GM18858 (cell line): ENCODE results near the gene RNF180.
"Not testable (repeated sequence)": the region's sequence is repeated elsewhere in the genome, so short reads cannot be mapped to it uniquely, and the experiment has no call there.

ENCODE experiments used
- ATAC-seq: cut with Tn5 transposase; IDR thresholded peaks from one replicate; pipeline ENCODE4 v1.9.1; 2021; ENCODE audit not compliant: unreplicated experiment

RNF180 gene

DNA sequence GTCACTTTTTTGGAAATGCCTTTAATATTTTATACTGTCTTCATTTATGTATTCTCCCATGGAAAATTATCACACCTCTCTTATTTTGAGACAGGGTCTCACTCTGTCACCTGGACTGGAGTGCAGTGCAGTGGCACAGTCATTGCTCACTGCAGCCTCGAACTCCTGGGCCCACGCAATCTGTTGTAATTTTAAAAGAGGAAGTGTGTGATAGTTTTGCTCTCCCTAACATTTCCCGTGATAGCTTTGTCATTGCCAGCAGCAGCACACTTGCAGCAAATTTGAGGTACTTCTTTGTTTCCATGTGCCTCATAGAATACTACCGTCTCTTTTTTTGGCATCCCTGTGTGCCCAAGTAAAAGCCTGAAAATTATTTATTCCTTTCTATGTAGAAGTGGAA, 103.5 kb downstream of the RNF180 start:
- ATAC-seq: no peak

DNA sequence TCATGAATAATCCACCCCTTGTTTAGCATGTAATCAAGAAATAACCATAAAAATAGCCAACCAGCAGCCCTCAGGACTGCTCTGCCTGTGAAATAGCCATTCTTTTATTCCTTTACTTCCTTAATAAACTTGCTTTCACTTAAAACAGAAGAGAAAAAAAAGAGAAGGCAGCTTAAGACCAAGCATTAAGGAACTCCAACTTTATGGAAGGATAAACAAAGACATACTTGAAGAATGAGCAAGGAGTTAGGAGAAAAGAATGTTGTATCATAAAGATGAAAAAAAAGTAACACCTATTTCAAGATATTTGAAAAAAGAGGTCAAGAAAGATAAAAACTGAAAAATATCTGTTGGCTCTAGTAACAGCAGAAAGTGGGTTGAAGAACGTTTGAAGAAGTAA, 107.6 kb downstream of the RNF180 start:
- ATAC-seq: no peak

DNA sequence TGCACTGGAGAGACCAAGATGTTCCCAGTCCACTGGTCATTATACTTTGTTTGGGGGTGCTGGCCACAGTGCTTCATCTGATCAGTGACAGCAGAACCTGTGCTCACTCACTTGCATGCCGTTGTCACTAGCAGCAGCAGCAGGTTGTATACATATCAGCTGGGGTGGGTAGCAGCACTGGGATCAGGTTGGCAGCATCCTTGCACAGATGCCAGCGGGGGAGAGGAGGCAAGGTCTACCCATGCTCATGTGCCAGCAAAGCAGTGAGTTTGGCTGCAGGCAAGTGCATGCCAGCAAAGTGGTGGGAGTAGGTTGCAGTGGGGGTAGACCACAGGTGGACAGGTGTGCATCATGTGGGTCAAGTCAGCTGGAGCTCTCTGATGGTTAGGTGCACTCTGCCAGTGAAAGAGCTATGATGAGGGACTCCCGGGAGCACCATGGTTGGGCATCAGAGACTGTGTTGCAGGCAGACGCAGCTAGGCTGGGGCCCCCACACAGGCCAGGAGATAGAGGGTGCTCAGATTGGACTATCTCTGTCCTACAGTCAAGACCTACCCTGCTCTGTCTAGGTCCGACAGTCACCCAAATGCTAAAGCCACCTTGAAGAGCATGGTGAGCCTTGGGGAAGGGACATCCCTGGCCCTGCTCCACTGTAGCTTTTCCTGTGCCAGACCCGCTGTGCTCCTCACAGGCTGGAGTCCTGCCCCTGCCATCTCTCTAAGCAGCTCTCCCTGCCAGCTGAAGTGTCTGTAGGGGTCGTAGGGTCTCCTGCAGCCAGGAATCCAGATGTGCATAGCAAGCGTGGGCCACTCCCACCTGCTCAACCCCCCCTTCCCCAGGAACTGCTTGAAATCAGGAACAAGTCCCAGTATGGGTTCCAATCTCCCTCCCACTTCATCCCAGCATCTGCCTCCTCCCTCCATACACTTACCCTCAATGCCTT, 119.8 kb downstream of the RNF180 start:
- ATAC-seq: no peak

DNA sequence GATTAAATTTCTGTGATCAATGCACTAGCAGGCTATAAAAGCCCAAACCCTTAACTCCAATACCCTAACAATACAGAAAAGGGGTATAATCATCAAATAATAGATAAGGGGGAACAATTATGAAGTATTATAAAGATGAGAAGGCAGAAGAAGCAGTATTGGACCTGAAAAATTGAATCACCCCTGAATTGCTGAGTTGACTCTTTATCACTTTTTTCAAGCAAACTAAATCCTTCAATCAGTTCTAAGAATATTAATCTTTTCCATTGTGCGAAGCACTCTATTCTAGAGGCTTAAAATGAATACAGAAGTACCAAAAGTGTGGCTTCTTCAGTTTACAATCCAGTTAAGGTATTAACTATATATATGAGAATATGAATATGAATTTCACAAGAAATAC, 120.7 kb downstream of the RNF180 start:
- no peak for ATAC-seq

DNA sequence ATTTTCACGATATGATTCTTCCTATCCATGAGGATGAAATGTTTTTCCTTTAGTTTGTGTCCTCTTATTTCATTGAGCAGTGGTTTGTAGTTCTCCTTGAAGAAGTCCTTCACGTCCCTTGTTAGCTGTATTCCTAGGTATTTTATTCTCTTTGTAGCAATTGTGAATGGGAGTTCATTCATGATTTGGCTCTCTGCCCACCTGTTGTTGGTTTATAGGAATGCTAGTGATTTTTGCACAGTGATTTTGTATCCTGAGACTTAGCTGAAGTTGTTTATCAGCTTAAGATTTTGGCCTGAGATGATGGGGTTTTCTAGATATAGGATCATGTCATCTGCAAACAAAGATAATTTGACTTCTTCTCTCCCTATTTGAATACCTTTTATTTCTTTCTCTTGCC, 122.9 kb downstream of the RNF180 start:
- not testable (repeated sequence) for ATAC-seq

DNA sequence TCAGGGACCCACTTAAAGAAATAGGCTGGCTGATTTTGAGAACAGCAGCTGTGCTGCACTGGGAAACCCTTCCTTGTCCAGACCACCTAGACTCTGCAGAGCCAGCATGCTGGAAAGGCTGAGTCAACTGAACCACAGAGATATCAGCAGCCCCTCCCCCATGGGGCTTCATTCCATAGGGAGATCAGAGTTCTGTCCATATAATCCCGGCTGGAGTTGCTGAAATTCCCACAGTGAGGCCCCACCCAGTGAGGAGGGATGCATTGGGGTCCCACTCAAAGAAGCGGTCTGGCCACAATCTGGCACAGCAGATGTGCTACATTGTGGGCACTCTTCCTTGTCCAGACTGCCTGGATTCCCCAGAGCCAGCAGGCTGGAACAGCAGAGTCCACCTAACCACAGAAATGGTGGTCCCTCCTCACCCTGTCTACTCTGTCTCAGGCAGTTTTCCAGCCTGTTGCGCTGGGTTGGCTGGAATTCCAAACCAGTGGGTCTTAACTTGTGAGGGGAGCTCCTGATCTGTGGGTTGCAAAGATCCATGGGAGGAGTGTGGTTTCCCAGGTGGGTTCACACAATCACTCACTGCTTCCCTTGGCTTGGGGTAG, 127.1 kb downstream of the RNF180 start:
- ATAC-seq: no peak

DNA sequence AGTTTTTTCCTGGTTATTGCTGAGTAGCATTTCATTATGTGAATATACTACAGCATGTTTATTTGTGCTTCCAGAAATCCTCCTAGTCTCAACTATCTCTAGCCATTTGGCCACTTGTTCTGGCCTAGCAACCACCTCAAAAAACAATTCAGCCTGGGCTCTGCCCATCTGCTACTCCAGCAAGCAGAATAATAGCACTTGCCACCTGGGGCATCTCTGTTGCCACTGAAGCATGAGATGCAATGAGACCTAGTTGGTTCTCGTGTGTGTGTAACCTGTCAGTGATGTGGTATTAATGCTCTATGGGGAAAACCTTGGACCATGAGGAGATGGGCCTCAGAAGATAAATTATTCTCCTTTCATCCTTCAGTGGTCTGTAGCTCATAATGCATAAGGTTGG, 129.5 kb downstream of the RNF180 start:
- ATAC-seq: no peak

DNA sequence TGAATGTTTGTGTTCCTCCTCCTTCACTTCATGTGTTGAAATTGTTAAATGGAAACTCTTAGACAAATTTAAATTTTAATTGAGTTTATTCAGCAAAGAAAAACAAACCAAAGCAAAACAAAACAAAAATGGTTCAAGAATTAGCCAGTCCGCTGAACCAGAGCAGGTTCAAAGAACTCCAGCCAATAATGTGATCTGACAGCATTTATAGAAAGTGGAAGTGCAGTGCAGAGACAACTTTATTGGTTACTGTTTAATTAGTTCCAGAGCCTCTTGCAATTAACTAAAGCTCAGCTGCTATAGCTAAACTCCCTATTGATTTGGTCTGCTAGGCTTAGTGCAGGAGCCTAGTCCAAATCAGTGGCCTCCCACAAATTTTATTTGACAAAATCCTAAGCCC, 132.9 kb downstream of the RNF180 start:
- ATAC-seq: no peak

DNA sequence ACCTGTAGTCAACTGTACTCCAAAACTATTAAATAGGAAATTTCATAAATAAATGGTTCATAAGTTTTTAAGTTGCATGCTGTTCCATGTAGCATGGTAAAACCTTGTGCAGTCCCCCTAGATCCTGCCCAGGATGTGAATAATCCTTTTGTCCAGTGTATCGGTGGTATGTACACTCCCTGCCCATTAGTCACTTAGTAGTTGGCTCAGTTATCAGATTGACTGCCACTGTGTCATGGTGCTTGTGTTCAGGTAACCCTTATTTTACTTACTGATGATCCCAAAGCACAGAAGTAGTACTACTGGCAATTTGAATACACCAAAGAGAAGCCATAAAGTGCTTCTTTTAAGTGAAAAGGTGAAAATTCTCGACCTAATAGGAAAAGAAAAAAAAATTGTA, 134.2 kb downstream of the RNF180 start:
- no peak for ATAC-seq

DNA sequence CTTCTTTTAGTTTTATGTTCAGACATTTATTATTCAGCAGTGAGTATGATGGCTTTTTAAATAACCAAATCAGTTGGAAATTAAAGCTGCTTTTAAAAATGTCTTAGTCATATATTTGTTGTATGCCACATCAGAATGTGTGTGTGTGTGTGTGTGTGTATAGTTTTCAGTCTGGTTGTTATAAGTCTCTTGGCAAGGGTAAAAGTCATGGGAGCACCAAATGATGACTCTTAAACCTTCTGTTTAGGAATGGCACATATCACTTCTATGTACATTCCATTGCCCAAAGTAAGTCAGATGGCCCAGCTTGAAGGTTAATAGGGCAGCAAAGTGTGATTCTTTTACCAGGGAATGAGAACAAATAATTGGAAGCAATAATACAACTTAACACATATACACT, 135.9 kb downstream of the RNF180 start:
- no peak for ATAC-seq

DNA sequence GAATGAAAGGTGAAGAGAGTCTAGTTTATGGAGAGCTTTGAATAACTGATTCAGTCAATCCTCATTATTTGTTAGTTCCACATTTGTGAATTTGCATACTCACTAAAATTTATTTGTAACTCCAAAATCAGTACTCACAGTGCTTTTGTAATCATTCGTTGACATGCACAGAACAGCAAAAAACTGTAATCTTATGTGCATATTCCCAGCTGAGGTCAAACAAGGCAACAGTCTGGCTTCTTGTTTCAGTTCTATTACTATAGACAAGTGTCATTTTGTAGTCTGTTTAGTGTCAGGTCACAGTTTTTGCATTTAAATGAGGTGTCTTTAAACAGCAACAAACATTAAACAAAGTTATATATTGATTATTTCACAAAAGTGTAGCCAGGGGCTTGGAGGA, 142.5 kb downstream of the RNF180 start:
- ATAC-seq: no peak

DNA sequence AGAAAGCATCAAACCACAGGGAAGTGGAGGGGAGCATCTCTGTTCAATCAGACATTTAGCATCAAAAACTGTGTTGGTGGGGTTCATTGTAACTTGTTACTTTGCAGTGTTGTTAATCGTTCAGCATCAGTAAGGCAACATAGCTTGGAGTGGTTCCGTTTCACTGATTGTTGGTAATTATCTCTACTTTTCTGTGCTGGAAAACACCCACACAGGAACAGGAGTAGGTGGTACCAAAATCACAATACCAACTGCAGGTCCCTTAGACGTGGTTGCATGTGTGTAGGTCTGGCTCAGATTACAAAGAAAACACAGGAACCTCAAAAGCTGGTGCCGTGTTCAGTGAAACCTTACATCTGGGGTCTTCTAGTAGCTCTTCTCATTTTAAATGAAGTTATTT, 146.8 kb downstream of the RNF180 start:
- ATAC-seq: no peak

DNA sequence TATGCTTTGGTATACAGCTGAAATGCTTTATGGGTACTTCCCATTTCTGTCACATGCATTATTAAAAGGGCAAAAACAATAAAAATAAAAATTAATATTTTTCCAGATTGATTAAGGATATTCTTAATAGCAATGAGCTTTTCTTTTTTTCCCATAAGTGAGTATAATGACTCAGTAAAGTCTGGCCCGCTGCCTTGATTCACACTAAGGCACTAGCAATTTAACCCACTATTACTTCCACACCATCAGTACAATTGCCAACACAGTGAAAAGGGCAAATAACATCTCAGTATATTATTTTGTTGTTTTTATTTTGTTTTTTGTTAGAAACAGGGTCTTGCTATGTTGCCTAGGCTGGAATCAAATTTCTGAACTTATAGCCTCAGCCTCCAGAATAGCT, 150.1 kb downstream of the RNF180 start:
- no peak for ATAC-seq

DNA sequence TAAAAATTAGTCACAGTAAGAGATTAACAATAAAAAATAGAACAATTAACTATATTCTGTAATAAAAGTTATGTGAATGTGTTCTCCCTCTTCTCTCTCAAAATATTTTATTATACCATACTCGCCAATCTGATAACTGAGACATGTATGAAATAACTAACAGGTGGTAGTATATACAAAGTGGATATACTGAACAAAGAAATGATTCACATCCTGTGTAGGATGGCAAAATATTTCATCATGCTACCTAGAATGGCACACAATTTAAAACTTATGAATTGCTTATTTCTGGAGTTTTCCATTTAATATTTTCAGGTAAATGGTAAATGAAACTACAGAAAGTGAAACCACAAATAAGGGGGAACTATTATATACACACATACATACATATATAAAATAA, 152.5 kb downstream of the RNF180 start:
- no peak for ATAC-seq

DNA sequence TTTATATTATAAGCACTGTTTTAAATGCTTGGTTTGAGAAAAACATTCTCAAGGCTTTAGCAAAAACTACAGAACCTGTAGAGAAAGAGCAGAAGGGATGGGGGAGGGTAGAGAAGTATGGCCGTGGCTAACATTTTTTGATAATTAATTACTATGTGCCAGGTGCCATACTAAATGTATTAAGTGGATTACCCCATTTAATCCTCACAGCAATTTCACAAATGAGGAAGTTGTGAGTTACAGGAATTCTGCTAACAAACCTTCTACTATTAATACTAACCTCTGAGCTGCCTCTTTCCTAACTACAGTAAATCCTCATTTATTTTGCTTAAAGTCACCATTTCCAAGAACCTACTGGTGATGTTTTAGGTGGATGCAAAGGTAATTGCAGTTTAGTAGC, 157.9 kb downstream of the RNF180 start:
- ATAC-seq: no peak

DNA sequence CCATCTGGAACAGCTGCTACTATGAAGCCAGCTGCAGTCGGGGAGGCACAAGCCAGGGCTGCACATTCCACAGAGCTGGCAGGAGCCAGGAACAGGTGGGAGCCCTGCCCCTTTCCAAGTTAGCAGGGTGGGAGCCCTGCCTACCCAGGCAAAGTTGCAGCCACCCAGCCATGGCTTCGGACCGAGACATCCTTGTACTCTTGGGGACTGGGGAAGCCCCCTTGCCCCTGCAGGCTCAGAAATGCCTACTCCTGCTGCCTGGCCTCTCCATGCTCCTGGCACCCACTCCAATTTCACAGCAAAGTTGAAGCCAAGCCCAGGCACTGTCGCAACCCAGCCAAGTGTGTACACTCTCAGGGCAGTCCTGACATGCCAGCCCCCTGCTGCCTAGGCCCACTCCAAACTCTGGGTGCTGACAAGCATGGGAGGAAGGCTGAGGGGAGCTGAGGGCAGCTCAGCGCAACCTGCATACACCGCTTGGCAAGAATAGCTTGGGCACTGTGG, 165.1 kb downstream of the RNF180 start:
- no peak for ATAC-seq

DNA sequence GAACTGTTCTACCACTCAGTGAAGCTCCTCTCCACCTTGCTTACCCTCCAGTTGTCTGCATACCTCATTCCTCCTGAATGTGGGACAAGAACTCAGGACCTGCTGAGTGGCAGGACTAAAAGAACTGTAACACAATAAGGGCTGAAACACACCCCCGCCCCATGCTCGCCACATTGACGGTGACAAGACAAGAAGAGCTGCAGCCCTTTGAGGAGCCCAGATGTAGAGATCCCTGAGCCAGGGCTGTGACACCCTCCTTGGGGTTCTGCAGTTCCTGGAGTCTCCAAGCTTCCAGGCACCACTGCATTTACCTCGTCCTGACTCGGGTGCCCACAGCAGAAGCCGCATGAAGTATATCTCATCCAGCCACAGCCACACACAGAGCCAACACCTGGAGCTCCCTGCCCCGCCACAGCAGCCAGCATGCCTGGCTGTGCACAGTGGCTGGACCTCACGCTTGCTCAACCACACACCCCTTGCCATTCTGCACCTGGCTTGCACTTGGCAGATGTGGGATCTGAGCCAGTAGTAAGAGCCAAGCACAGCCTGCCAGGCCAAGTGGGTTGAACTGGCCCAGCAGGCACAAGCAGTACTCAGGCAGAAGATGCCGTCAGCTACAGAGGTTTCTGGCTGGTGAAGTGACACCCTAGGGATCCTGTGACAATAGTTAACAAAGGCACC, 166.1 kb downstream of the RNF180 start:
- no peak for ATAC-seq

DNA sequence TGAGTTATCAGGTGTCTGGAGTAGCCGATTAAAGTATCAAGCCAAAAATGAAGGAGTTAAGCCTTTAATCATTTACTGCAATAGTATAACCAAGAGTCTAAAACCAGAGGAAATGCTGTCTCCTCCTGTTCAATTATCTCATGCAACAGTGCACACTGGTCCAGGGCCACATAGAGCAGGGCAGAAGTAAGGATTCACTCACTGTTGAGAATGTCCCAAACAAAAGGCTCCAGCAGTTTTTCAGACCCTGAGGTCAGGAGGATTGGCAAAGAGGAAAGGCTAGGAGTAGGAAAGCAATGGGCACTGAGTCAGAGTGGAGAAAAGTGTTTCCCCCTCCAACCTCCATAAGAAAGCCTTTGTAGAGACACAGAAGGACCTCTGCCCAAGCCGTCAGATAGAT, 168.2 kb downstream of the RNF180 start:
- no peak for ATAC-seq

DNA sequence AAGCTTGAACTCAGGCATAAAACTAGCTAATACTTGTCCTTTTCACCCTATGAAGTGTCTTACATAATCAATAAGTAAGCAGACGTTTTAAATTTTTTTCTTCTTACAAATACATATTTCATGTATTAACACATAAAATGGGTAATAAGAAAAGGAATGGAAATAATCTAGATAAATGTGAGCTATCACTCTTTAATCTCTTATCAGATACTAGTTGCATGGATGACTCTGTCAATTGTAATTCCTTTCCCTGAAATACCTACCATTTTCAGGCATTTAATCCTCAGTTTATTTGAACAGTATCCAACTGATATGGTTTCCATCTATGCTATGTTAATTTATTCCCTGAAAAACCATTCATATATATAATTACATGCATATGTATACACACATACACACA, 174.1 kb downstream of the RNF180 start:
- no peak for ATAC-seq

DNA sequence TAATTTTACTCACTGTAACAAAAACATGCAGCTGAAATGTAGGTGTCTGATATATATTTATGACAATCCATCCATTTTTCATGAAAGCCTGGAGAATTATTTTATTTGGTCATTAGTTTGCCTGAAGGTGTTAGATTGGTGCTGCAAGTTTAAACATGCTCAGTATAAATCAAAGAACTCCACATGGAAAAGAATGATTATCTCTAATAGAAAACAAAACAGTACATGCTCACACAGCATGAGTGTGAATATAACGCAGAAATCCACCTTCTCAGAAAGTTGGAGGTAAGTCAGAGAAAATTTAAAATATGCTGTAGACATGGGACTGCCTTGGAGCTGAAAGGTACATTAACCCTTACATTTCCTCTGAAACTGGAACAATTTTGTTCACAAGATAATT, 174.7 kb downstream of the RNF180 start:
- ATAC-seq: no peak

DNA sequence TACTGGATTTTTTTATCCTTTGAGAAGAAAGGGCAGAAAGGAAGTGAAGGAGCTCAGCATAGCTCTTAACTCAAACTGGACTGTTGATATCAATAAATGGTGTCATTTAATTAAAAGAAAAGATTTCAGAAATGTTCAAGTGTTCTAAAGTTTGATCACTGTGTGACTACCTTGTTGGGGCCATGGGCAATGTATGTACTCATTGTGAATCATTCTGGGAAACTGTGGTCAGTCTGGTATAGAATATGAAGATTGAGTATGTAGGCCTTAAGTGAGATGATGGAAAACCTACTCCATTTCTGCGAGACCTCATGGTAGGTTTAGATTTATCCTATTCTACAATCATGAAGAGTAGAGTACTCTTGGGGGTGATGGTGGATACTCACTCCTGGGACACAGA, 175.7 kb downstream of the RNF180 start:
- ATAC-seq: no peak

DNA sequence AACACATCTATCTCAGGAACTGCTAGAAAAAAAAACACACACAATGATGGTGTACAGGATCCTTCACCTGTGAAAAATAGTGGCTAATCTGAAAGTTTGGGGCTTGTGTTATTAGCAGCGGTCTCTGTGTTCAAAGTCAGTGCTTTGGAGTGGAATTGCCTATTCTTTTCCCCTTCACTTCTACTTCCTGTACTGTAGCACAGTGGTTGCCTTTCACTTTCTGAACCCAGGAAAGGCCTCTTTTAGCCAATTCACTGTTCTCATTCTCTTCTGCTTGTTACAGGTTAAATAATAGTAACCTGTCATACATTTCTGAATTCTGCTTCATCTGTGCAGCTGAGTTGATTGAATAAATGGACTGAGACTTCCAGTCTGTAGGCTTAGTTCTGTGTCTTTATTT, 178.9 kb downstream of the RNF180 start:
- no peak for ATAC-seq
